GM19193 (cell line): Measurements from ENCODE around the gene AKR1D1.

Source experiments
- POLR2A ChIP-seq: IDR thresholded peaks from 4 replicates; pipeline ENCODE4 v1.6.1; 2011; ENCODE audit not compliant: insufficient read depth, insufficient read length; ENCODE audit errors: extremely low read depth

The AKR1D1 gene

GRCh38 chr7:138137423-138138171, 61.3 kb downstream of the AKR1D1 start:
- TF ChIP-seq POLR2A = no peak

GRCh38 chr7:138138244-138138643, 62.0 kb downstream of the AKR1D1 start:
- TF ChIP-seq POLR2A = no peak

GRCh38 chr7:138142583-138143201, 66.4 kb downstream of the AKR1D1 start:
- no peak for TF ChIP-seq POLR2A

- no peak for TF ChIP-seq POLR2A
Observed at GRCh38 chr7:138144958-138145357, 68.7 kb downstream of the AKR1D1 start.

- TF ChIP-seq POLR2A = no peak
Observed at GRCh38 chr7:138151731-138152577, 75.7 kb downstream of the AKR1D1 start.

GRCh38 chr7:138154661-138155060, 78.4 kb downstream of the AKR1D1 start:
- no peak for TF ChIP-seq POLR2A

- no peak for TF ChIP-seq POLR2A
Observed at GRCh38 chr7:138157702-138158101, 81.4 kb downstream of the AKR1D1 start.

- no peak for TF ChIP-seq POLR2A
Observed at GRCh38 chr7:138158739-138159528, 82.7 kb downstream of the AKR1D1 start.

- no peak for TF ChIP-seq POLR2A
Observed at GRCh38 chr7:138161600-138162081, 85.4 kb downstream of the AKR1D1 start.

GRCh38 chr7:138162236-138162635, 86.0 kb downstream of the AKR1D1 start:
- TF ChIP-seq POLR2A = no peak

- TF ChIP-seq POLR2A = no peak
Observed at GRCh38 chr7:138163800-138164199, 87.5 kb downstream of the AKR1D1 start.

GRCh38 chr7:138164804-138165203, 88.5 kb downstream of the AKR1D1 start:
- no peak for TF ChIP-seq POLR2A

GRCh38 chr7:138166681-138167080, 90.4 kb downstream of the AKR1D1 start:
- TF ChIP-seq POLR2A = no peak

GRCh38 chr7:138167222-138167621, 91.0 kb downstream of the AKR1D1 start:
- TF ChIP-seq POLR2A = no peak

- TF ChIP-seq POLR2A = no peak
Observed at GRCh38 chr7:138167869-138168296, 91.6 kb downstream of the AKR1D1 start.
